ENCODE results near the gene IL16. TPM values are rescaled to one million over a fixed set of nuclear protein-coding genes. Genes with fewer than 3 reads are reported as not detected.
A peak's percentile ranks its signal among the peaks of the same experiment; 100 is the strongest.

Gene IL16
- total and polyA plus RNA-seq, 11 donors, result 1.2 to 21.6 (median 3.7) TPM

GRCh38 chr15:81360491-81360890, 163.8 kb downstream of the IL16 start:
- no peak for ATAC-seq
- Histone ChIP-seq H3K36me3 (no peaks in the 10 kb centered on the region), H3K27me3 (no peaks in the 10 kb centered on the region), H3K4me1 (peaks cover 0 to 3% (median 0%) of the 10 kb centered on the region in 12 donors), H3K4me3 (no peak overlapping the region), H3K27ac (no peak overlapping the region), H3K9me3 (no peaks in the 10 kb centered on the region)
- no peak for DNase-seq
- TF ChIP-seq POLR2A (IDR thresholded peaks at IDR 0.05), result no peak
- TF ChIP-seq CTCF (IDR thresholded peaks at IDR 0.05), result no peak
- intact Hi-C loops (cut with DNase I), result no loop called here
- 86 to 89% (median 87%) methylated on average over 5 of the region's 5 CpGs for WGBS, 4 donors

GRCh38 chr15:81361891-81362290, 165.2 kb downstream of the IL16 start:
- DNase-seq (no peak), ATAC-seq (no peak)
- Histone ChIP-seq H3K36me3 (no peaks in the 10 kb centered on the region), H3K4me1 (peaks cover 0 to 3% (median 0%) of the 10 kb centered on the region in 12 donors), H3K27me3 (no peaks in the 10 kb centered on the region), H3K4me3 (no peak overlapping the region), H3K27ac (no peak overlapping the region), H3K9me3 (no peaks in the 10 kb centered on the region)
- 92 to 96% (median 94%) methylated on average over 7 of the region's 7 CpGs for WGBS, 4 donors
- no peak for TF ChIP-seq POLR2A (IDR thresholded peaks at IDR 0.05)
- no peak for TF ChIP-seq CTCF (IDR thresholded peaks at IDR 0.05)
- intact Hi-C loops (cut with DNase I), result no loop called here

- H3K27me3 ChIP-seq, result no peaks in the 10 kb centered on the region
- H3K36me3 ChIP-seq, result no peaks in the 10 kb centered on the region
- peaks cover 0 to 3% (median 0%) of the 10 kb centered on the region in 12 donors for H3K4me1 ChIP-seq
- ATAC-seq (no peak), DNase-seq (no peak)
- no peaks in the 10 kb centered on the region for H3K9me3 ChIP-seq
- no peak overlapping the region for H3K4me3 ChIP-seq
- intact Hi-C loops (cut with DNase I), result no loop called here
- no peak overlapping the region for H3K27ac ChIP-seq
- TF ChIP-seq POLR2A (IDR thresholded peaks at IDR 0.05) (no peak), CTCF (IDR thresholded peaks at IDR 0.05) (no peak)
- WGBS, 4 donors, result 82 to 94% (median 88%) methylated on average over 11 of the region's 11 CpGs
These were observed 166.1 kb downstream of the IL16 start for GRCh38 chr15:81362790-81363189.

GRCh38 chr15:81363276-81363675, 166.6 kb downstream of the IL16 start:
- DNase-seq (no peak), ATAC-seq (peak in 1 of 4 donors; percentile 31)
- H3K27me3 ChIP-seq, result no peaks in the 10 kb centered on the region
- no peaks in the 10 kb centered on the region for H3K36me3 ChIP-seq
- H3K27ac ChIP-seq, result peak overlapping the region in 1 of 12 donors; percentile 17
- WGBS, 4 donors, result 75 to 87% (median 78%) methylated on average over 3 of the region's 3 CpGs
- no peaks in the 10 kb centered on the region for H3K9me3 ChIP-seq
- H3K4me1 ChIP-seq, result peaks cover 0 to 3% (median 0%) of the 10 kb centered on the region in 12 donors
- intact Hi-C loops (cut with DNase I), result no loop called here
- TF ChIP-seq POLR2A (IDR thresholded peaks at IDR 0.05), result no peak
- TF ChIP-seq CTCF (IDR thresholded peaks at IDR 0.05), result no peak
- no peak overlapping the region for H3K4me3 ChIP-seq

Other genes starting within 250 kb of the IL16 start
- 10 to 100 TPM; 11.2 to 19.8 (median 14.8) TPM for gene MESD, start 207.1 kb upstream of the IL16 start, total RNA-seq
- gene MESD, start 207.1 kb upstream of the IL16 start, polyA plus RNA-seq, result 10 to 100 TPM; 11.5 to 18.3 TPM
- gene TLNRD1, start 196.0 kb upstream of the IL16 start, total RNA-seq, result 10 to 100 TPM in 4 of 9 donors, 1 to 10 TPM in 5; 5.3 to 30.8 (median 8.0) TPM
- 1 to 10 TPM; 3.2 to 7.2 TPM for gene TLNRD1, start 196.0 kb upstream of the IL16 start, polyA plus RNA-seq
- 1 to 10 TPM in 3 of 9 donors, under 1 TPM in 5, not detected in 1; 0.22 to 2.0 (median 0.81) TPM for gene CFAP161, start 62.6 kb upstream of the IL16 start, total RNA-seq
- gene CFAP161, start 62.6 kb upstream of the IL16 start, polyA plus RNA-seq, result under 1 TPM in 1 of 2 donors, not detected in 1; 0.30 TPM
- gene STARD5, start 127.3 kb downstream of the IL16 start, total RNA-seq, result 1 to 10 TPM in 7 of 9 donors, under 1 TPM in 2; 0.49 to 3.0 (median 1.4) TPM
- 1 to 10 TPM; 1.4 to 3.7 TPM for gene STARD5, start 127.3 kb downstream of the IL16 start, polyA plus RNA-seq
- under 1 TPM in 1 of 9 donors, not detected in 8; 0.19 TPM for gene TMC3, start 177.3 kb downstream of the IL16 start, total RNA-seq
- not detected for gene TMC3, start 177.3 kb downstream of the IL16 start, polyA plus RNA-seq